Non-pigmented ciliary epithelial cell (primary cell): ENCODE data around the gene IL17REL.

Source experiments
- DNase-seq: peaks from one replicate; pipeline ENCODE4 v3.0.0-alpha.2; 2010; ENCODE audit warnings: low read depth

Gene IL17REL

DNA sequence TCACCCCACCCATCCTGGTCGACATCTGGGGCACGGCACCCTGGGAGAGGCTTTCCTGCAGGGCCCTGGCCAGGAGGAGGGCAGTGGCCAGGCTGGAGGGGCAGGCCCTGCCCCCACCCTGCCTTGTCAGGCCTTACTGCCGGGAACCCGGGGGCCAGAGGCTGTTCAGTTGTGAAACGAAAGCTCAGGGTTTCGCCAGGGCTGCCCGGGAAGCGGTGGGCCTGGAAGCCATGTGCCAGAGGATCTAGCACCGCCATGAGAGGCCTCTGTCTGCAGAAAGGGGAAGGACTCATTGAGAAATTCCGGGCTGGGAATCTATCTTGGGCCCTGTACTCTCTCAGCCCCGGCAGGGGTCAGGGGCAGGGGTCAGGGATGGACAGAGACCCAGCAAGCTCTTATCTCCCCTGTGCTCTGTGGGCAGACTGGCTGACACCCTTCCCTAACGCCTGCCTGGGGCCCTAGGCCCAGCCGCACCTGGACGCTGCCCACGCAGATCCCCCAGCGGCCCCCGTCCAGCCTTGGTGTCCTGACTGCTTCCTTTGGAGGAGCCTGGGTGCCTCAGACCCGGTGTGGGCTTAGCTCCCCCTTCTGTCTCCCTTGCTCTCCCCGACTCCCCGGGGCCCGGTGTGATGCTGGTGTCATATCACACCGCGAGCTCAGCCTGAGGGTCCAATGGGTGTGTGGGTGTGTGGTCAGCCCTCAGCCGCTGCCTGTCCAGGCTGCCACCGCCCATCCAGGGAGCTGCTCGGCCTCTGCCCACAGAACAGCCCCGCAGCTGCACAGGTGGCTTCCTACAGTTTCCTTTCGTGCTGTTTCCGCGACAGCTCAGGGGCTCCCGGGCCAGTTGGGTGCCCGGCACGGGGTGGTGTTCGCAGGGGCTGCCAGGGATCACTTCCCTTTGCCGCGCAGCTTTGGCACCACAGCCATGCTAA, 45.5 kb downstream of the IL17REL start:
- no peak for DNase-seq

- DNase-seq, result no peak
Measured at GRCh38 chr22:49966041-49966773, 46.4 kb downstream of the IL17REL start.

DNA sequence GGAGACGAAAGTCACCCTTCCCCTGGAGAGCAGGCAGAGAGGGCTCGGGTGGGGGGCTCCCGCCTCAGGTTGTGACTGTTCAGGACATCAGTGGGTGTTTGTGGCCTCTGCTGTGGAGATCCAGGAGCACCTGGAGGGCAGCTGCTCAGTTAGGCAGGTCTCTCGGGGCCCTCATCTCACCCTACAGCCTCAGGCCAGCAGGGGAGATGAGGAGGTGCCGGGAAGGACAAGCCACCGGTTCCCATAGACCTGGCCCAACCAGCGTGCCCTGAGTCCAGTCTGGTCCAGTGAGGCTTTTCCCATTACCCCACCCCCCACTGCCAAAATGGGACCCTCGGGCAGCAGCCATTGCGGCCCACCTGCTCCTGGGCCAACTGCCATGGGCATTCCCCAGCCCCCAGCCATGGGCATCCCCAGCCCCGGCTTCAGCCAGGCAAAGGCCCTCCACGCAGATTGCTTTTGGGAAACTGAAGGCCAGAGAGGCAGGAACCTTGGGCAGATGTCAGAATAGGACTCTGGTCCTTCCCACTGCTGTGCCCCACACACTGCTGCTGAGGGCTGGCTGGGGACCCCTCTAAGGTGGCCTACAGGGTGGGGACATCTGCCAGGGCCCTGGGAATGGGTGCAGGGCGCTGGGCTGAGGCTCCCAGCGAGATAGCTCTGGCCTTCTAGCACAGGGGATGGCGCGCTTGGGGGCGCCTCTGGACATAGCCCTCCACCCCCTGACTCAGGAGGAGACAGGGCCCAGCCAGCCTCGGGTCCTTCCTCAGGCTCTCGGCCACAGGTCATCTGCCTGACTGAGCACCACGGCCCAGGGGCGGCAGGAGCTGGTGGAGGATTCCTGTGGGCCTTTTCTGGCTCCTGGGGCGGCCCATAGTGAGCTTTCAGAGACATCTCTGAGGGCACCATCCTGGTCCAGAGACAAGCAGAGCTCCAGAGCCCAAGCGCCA, 47.2 kb downstream of the IL17REL start:
- no peak for DNase-seq

GRCh38 chr22:49964136-49965090, 48.2 kb downstream of the IL17REL start:
- no peak for DNase-seq

DNA sequence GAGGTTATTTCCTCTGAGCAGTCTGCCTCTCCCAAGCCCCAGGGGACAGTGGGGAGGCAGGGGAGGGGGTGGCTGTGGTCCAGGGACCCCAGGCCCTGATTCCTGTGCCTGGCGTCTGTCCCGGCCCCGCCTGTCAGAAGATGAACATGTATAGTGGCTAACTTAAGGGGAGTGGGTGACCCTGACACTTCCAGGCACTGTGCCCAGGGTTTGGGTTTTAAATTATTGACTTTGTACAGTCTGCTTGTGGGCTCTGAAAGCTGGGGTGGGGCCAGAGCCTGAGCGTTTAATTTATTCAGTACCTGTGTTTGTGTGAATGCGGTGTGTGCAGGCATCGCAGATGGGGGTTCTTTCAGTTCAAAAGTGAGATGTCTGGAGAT, 48.9 kb downstream of the IL17REL start:
- no peak for DNase-seq

DNA sequence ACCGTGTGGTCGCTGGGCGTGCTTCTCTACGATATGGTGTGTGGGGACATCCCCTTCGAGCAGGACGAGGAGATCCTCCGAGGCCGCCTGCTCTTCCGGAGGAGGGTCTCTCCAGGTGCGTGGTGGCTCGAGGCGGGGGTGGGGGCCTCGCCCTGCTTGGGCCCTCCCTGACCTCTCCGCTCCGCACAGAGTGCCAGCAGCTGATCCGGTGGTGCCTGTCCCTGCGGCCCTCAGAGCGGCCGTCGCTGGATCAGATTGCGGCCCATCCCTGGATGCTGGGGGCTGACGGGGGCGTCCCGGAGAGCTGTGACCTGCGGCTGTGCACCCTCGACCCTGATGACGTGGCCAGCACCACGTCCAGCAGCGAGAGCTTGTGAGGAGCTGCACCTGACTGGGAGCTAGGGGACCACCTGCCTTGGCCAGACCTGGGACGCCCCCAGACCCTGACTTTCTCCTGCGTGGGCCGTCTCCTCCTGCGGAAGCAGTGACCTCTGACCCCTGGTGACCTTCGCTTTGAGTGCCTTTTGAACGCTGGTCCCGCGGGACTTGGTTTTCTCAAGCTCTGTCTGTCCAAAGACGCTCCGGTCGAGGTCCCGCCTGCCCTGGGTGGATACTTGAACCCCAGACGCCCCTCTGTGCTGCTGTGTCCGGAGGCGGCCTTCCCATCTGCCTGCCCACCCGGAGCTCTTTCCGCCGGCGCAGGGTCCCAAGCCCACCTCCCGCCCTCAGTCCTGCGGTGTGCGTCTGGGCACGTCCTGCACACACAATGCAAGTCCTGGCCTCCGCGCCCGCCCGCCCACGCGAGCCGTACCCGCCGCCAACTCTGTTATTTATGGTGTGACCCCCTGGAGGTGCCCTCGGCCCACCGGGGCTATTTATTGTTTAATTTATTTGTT, 49.6 kb downstream of the IL17REL start:
- no peak for DNase-seq

DNA sequence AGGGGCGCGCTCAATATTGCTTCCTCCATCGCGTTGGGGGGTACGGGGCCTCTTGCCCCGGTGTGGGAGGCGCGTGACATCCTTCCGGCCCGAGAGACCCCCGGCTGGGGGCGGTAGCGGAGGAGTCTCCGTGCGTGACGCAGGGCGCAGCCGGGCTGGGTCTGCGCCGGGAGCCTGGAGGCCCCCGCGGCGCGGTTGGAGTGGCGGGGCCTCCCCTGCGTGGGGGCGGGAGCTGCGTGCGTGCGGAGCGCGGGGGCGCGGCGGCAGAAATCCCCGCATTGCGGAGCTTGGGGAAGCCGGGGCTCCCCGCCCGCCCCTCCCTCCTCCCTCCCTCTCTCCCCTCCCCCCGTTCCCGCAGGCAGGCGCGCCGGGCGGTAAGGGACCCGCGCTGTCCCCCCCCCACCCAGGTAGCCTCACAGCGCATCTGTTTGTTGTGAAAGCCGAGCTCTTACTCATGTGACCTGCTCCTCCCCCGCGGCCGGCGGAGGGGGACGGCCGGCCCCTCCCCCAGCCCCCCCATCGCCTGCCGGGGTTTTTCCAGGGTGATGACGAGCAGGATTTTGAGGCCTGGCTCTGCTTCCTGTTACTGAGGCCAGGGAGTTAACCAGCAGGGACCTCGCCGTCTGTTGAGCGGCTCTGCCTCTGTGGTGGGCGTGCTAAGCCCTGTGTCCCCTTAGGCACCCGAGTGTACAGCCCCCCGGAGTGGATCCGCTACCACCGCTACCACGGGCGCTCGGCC, 50.4 kb downstream of the IL17REL start:
- peak; percentile 60 for DNase-seq

DNA sequence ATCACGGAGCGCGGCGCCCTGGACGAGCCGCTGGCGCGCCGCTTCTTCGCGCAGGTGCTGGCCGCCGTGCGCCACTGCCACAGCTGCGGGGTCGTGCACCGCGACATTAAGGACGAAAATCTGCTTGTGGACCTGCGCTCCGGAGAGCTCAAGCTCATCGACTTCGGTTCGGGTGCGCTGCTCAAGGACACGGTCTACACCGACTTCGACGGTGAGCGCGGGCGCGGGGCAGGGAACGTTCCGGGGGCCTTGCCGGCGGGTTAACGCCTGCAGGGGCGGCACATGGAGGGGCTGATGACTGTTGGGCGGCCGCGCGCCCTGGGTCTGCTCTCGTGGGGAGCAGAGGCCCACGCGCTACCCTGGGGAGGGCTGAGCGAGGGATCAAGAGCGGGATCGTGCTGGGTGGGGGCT, 51.0 kb downstream of the IL17REL start:
- DNase-seq, result no peak

- no peak for DNase-seq
Measured at GRCh38 chr22:49961005-49961600, 51.5 kb downstream of the IL17REL start.

DNA sequence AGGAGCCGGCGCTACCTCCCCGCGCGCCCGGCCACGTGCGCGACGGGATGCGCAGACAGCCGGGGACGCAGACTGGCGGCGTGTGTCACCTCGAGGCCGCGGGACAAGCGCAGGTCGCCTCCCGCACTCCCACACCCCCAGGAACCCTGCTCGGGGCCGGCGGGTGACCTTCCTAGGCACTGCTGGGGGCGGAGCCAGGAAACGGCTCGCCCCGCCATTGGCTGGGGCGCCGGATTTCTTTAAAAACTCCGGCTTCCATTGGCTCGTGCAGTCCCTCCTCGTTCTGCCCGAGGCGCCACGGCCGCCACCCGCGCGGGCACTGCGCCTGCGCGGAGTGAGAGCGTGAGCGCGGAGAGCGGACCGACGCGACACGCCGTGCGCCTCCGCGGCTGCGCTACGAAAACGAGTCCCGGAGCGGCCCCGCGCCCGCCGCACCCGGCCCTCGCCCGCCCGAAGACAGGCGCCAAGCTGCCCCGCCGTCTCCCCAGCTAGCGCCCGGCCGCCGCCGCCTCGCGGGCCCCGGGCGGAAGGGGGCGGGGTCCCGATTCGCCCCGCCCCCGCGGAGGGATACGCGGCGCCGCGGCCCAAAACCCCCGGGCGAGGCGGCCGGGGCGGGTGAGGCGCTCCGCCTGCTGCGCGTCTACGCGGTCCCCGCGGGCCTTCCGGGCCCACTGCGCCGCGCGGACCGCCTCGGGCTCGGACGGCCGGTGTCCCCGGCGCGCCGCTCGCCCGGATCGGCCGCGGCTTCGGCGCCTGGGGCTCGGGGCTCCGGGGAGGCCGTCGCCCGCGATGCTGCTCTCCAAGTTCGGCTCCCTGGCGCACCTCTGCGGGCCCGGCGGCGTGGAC, 52.2 kb downstream of the IL17REL start, which contains the start of gene PIM3:
PIM3 (plus strand) TSS at position 614 of the 846 bp plus-strand sequence; CDS start at position 790, 176 bp downstream.
- peak; percentile 62 for DNase-seq

GRCh38 chr22:49959782-49960158, 52.8 kb downstream of the IL17REL start:
- DNase-seq, result no peak

DNA sequence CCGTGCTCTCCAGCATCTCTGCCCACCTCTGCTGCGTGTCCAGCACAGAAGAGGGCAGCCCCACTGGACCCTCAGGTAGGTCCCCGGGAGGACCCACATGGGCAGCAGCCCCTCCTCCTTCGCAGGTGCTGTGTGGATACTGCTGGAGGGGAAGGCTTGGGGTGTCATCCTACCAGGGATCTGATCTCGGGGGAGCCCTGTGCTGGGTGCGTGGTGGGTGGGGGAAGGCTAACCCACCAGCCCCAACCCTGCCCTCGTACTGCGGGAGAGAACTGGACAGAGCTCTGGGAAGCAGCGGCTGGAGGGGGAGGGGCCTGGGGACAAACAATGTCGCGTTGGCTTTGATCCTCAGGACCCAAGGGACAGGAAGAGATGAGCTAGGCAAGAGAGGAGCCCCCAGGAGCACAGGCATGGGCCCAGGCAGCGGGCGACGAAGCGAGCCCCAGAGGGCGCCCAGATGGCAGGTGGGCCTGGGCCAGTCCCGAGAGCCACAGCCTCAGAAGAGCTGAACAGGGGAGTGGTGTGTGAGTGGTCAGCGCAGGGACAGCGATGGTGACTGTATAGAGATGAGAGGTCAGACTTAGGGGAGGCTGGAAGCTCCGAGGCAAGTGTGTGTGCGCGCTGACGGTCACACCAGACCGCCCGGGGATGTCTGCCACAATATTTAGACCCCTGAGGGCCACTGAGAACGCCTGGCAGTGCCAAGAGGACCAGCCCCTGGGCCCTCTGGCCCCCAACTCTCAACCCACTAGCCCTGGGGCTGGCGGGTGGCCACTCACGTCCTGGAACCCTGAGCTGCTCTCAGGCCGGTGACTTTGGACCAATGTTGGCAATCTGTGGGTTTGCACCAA, 53.4 kb downstream of the IL17REL start:
- DNase-seq, result no peak

DNA sequence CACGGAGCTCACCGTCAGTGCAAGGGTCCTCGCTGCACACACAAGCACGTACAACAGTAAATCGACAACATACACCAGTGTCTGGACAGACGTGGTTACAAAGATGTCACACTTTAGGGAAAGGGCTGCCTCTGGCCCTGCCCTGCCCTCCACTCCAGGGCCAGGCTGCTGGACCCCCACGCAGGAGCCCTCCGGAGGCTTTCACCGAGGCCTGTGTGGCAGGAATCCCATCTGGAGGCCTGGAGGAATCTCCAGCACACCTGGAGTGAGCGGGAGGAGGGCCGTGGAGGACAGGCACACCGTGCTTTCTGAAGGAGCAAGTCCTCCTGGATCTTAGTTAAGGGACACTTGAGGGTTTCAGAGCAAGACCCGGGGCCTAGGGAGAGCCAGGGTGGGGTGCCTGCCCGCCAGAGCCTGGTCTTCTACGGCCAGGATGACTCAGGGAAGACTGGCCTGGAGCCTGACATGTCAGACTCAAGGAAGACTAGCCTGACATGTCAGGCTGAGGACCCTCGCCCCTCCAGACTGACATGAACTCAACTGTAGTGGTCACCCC, 54.1 kb downstream of the IL17REL start:
- DNase-seq, result no peak

- no peak for DNase-seq
Measured at GRCh38 chr22:49957826-49958365, 54.7 kb downstream of the IL17REL start.

GRCh38 chr22:49956914-49957825, 55.4 kb downstream of the IL17REL start:
- DNase-seq, result no peak
